ENCODE data around the gene GALNT17. TPM values are rescaled to one million over a fixed set of nuclear protein-coding genes. Genes with fewer than 3 reads are reported as not detected.
A peak's percentile ranks its signal among the peaks of the same experiment; 100 is the strongest.

Gene GALNT17
- total RNA-seq, 1 experiment from 2014 or later = not detected

DNA sequence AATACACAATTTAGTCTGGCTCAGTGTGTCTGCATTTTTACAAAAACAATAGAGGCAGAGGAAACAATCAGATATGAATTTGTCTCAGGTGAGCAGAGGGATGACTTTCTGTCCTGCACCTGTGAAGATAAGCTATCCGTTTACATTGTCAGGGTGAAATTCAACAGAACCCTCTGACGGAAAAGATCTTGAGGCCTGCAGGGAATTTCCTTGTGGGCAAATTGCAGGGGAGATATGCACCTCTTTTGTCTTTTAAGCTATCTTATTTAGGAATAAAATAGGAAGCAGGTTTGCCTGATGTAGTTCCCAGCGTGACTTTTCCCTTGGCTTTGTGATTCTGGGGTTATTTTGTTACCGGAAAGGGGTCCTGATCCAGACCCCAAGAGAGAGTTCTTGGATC lies 325.1 kb downstream of the GALNT17 start:
- no TSS peak for BruUV-seq (replicated peaks)
- DNase-seq (ENCODE audit: low read depth, low spot score) (no peak), ATAC-seq (no peak)
- Histone ChIP-seq H3K4me1 (ENCODE audit: control insufficient read depth, insufficient read depth, low read length) (no peaks in the 10 kb centered on the region), H3K27me3 (ENCODE audit: control insufficient read depth, insufficient read depth, low read length) (no peaks in the 10 kb centered on the region), H3K9me3 (ENCODE audit: control insufficient read depth, insufficient read depth, low read depth, low read length) (no peaks in the 10 kb centered on the region), H3K4me3 (ENCODE audit: low read depth in 2 of 2, low read length in 2 of 2) (no peak overlapping the region), H3K27ac (ENCODE audit: low read length) (no peak overlapping the region), H3K36me3 (ENCODE audit: control insufficient read depth, insufficient read depth, low read length) (no peaks in the 10 kb centered on the region)
- TF ChIP-seq, protein P1, sequence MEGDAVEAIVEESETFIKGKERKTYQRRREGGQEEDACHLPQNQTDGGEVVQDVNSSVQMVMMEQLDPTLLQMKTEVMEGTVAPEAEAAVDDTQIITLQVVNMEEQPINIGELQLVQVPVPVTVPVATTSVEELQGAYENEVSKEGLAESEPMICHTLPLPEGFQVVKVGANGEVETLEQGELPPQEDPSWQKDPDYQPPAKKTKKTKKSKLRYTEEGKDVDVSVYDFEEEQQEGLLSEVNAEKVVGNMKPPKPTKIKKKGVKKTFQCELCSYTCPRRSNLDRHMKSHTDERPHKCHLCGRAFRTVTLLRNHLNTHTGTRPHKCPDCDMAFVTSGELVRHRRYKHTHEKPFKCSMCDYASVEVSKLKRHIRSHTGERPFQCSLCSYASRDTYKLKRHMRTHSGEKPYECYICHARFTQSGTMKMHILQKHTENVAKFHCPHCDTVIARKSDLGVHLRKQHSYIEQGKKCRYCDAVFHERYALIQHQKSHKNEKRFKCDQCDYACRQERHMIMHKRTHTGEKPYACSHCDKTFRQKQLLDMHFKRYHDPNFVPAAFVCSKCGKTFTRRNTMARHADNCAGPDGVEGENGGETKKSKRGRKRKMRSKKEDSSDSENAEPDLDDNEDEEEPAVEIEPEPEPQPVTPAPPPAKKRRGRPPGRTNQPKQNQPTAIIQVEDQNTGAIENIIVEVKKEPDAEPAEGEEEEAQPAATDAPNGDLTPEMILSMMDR (IDR thresholded peaks at IDR 0.05) = no peak
- TF ChIP-seq POLR2AphosphoS5 (IDR thresholded peaks at IDR 0.05; ENCODE audit: low read depth, low read length) = no peak
- TF ChIP-seq TCF7L2 (IDR thresholded peaks at IDR 0.05; ENCODE audit: low read depth, low read length) = no peak
- TF ChIP-seq, protein P2, sequence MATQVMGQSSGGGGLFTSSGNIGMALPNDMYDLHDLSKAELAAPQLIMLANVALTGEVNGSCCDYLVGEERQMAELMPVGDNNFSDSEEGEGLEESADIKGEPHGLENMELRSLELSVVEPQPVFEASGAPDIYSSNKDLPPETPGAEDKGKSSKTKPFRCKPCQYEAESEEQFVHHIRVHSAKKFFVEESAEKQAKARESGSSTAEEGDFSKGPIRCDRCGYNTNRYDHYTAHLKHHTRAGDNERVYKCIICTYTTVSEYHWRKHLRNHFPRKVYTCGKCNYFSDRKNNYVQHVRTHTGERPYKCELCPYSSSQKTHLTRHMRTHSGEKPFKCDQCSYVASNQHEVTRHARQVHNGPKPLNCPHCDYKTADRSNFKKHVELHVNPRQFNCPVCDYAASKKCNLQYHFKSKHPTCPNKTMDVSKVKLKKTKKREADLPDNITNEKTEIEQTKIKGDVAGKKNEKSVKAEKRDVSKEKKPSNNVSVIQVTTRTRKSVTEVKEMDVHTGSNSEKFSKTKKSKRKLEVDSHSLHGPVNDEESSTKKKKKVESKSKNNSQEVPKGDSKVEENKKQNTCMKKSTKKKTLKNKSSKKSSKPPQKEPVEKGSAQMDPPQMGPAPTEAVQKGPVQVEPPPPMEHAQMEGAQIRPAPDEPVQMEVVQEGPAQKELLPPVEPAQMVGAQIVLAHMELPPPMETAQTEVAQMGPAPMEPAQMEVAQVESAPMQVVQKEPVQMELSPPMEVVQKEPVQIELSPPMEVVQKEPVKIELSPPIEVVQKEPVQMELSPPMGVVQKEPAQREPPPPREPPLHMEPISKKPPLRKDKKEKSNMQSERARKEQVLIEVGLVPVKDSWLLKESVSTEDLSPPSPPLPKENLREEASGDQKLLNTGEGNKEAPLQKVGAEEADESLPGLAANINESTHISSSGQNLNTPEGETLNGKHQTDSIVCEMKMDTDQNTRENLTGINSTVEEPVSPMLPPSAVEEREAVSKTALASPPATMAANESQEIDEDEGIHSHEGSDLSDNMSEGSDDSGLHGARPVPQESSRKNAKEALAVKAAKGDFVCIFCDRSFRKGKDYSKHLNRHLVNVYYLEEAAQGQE (IDR thresholded peaks at IDR 0.05; ENCODE audit: insufficient read depth in 1 of 2, low read depth in 2 of 2, low read length in 1 of 2) = no peak
- TF ChIP-seq SIN3A (IDR thresholded peaks at IDR 0.05; ENCODE audit: borderline replicate concordance, insufficient read depth, low read depth, low read length) = no peak
- ChIA-PET CTCF (no interaction called here), POLR2A (no interaction called here)
- intact Hi-C loops (cut with micrococcal nuclease; ENCODE audit: unreplicated experiment) = no loop called here
- in situ Hi-C loops (cut with HindIII; ENCODE audit: low pct_unique_long_range_greater_than_20kb, low sequenced_read_pairs) = no loop called here

DNA sequence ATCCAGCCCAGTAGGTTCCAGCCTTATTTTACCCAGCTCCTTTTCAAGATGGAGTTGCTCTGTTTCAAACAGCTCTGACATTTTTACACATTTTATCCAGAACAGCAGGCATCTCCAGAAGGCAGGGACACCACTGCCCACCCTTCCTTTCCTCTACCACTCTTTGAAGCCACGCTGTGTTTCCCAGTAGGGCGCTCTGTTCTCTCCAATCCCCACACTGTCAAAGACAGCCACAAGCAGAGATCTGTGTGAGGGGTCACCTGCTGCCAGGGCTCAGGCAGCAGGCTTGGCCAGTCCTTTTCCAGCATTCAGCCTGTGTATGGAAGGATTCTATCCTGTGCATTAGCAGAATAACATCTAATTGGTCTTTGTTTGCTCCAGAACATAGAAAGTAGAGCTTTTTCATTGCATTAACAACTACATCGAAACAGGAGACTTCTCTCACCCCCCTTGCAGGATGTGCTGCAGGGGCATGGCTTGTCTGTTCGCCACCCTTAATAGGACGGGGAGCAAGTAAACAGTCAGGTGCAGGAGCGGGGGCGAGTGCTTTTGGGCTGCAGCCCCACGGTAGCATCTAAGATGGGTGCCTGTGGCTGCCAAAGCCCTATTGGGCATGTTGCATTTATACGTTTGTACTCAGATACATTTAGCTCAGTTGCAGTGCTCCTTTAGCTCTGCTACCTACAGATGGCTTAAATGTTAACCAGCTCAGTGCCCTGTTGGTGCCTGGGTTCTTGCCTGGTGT lies 326.1 kb downstream of the GALNT17 start:
- ATAC-seq = 0 out of 2 replicates have a peak, but pooled peaks have one; percentile 34
- POLR2A ChIA-PET = no interaction called here

More for the DNA sequence above, 326.1 kb downstream of the GALNT17 start:
- intact Hi-C loops (cut with micrococcal nuclease; ENCODE audit: unreplicated experiment) = no loop called here
- no TSS peak for BruUV-seq (replicated peaks)
- TF ChIP-seq, protein P1 (IDR thresholded peaks at IDR 0.05) = no peak
- TF ChIP-seq, protein P2 (IDR thresholded peaks at IDR 0.05; ENCODE audit: insufficient read depth in 1 of 2, low read depth in 2 of 2, low read length in 1 of 2) = no peak
- no peak for TF ChIP-seq TCF7L2 (IDR thresholded peaks at IDR 0.05; ENCODE audit: low read depth, low read length)
- TF ChIP-seq SIN3A (IDR thresholded peaks at IDR 0.05; ENCODE audit: borderline replicate concordance, insufficient read depth, low read depth, low read length) = no peak
- no peak for TF ChIP-seq POLR2AphosphoS5 (IDR thresholded peaks at IDR 0.05; ENCODE audit: low read depth, low read length)
- H3K9me3 ChIP-seq (ENCODE audit: control insufficient read depth, insufficient read depth, low read depth, low read length) = no peaks in the 10 kb centered on the region
- H3K27me3 ChIP-seq (ENCODE audit: control insufficient read depth, insufficient read depth, low read length) = no peaks in the 10 kb centered on the region
- no peak overlapping the region for H3K27ac ChIP-seq (ENCODE audit: low read length)
- in situ Hi-C loops (cut with HindIII; ENCODE audit: low pct_unique_long_range_greater_than_20kb, low sequenced_read_pairs) = no loop called here
- H3K4me1 ChIP-seq (ENCODE audit: control insufficient read depth, insufficient read depth, low read length) = no peaks in the 10 kb centered on the region
- DNase-seq (ENCODE audit: low read depth, low spot score) = no peak
- CTCF ChIA-PET = no interaction called here
- no peak overlapping the region for H3K4me3 ChIP-seq (ENCODE audit: low read depth in 2 of 2, low read length in 2 of 2)
- no peaks in the 10 kb centered on the region for H3K36me3 ChIP-seq (ENCODE audit: control insufficient read depth, insufficient read depth, low read length)
